ENCODE measurements around the gene TLR6.
"Not testable (repeated sequence)": the region's sequence is repeated elsewhere in the genome, so short reads cannot be mapped to it uniquely, and the experiment has no call there.

The TLR6 gene

GRCh38 chr4:38783109-38783460 lies 73.5 kb downstream of the TLR6 start:
- DNase-seq (ENCODE audit: low read depth): no peak
- TF ChIP-seq POLR2A (IDR thresholded peaks at IDR 0.05; ENCODE audit: extremely low read depth, insufficient read length): no peak
- TF ChIP-seq MYC (IDR thresholded peaks at IDR 0.05; ENCODE audit: low read depth, low read length): no peak
- no peak for TF ChIP-seq MAX (IDR thresholded peaks at IDR 0.05; ENCODE audit: low read depth, low read length)
- TF ChIP-seq CTCF (IDR thresholded peaks at IDR 0.05; ENCODE audit: low read depth, low read length): no peak
- H3K4me3 ChIP-seq (ENCODE audit: low read depth, low read length): no peak overlapping the region

GRCh38 chr4:38782452-38783108 lies 74.0 kb downstream of the TLR6 start, which contains the start of gene TLR10:
Gene TLR10, minus strand, starts transcription at chr4:38782990. Its CDS starts 7,400 bp downstream, at chr4:38775590.
- DNase-seq (ENCODE audit: low read depth): peak; percentile 76
- no peak within 1 kb of the TSS for H3K4me3 ChIP-seq (ENCODE audit: low read depth, low read length)
- TF ChIP-seq MYC (IDR thresholded peaks at IDR 0.05; ENCODE audit: low read depth, low read length) (no peak), POLR2A (IDR thresholded peaks at IDR 0.05; ENCODE audit: extremely low read depth, insufficient read length) (no peak), CTCF (IDR thresholded peaks at IDR 0.05; ENCODE audit: low read depth, low read length) (peak; percentile 33)

- TF ChIP-seq CTCF (IDR thresholded peaks at IDR 0.05; ENCODE audit: low read depth, low read length) (no peak), MYC (IDR thresholded peaks at IDR 0.05; ENCODE audit: low read depth, low read length) (no peak), POLR2A (IDR thresholded peaks at IDR 0.05; ENCODE audit: extremely low read depth, insufficient read length) (no peak), MAX (IDR thresholded peaks at IDR 0.05; ENCODE audit: low read depth, low read length) (no peak)
- DNase-seq (ENCODE audit: low read depth): no peak
- H3K4me3 ChIP-seq (ENCODE audit: low read depth, low read length): no peak overlapping the region
Measured at GRCh38 chr4:38781854-38782261, 74.8 kb downstream of the TLR6 start.

- DNase-seq (ENCODE audit: low read depth): no peak
- no peak overlapping the region for H3K4me3 ChIP-seq (ENCODE audit: low read depth, low read length)
- TF ChIP-seq MAX (IDR thresholded peaks at IDR 0.05; ENCODE audit: low read depth, low read length): no peak
- no peak for TF ChIP-seq MYC (IDR thresholded peaks at IDR 0.05; ENCODE audit: low read depth, low read length)
- no peak for TF ChIP-seq POLR2A (IDR thresholded peaks at IDR 0.05; ENCODE audit: extremely low read depth, insufficient read length)
- TF ChIP-seq CTCF (IDR thresholded peaks at IDR 0.05; ENCODE audit: low read depth, low read length): no peak
Measured at GRCh38 chr4:38780833-38781484, 75.7 kb downstream of the TLR6 start.

GRCh38 chr4:38779790-38780189 lies 76.8 kb downstream of the TLR6 start:
- DNase-seq (ENCODE audit: low read depth): no peak
- TF ChIP-seq MAX (IDR thresholded peaks at IDR 0.05; ENCODE audit: low read depth, low read length) (no peak), POLR2A (IDR thresholded peaks at IDR 0.05; ENCODE audit: extremely low read depth, insufficient read length) (no peak), MYC (IDR thresholded peaks at IDR 0.05; ENCODE audit: low read depth, low read length) (no peak), CTCF (IDR thresholded peaks at IDR 0.05; ENCODE audit: low read depth, low read length) (no peak)
- H3K4me3 ChIP-seq (ENCODE audit: low read depth, low read length): no peak overlapping the region

GRCh38 chr4:38777925-38778324 lies 78.7 kb downstream of the TLR6 start:
- not testable (repeated sequence) for DNase-seq (ENCODE audit: low read depth); H3K4me3 ChIP-seq (ENCODE audit: low read depth, low read length)
